ENCODE results near the gene P3H2. TPM values are rescaled to one million over a fixed set of nuclear protein-coding genes. Genes with fewer than 3 reads are reported as not detected.

The P3H2 gene
- total and polyA plus RNA-seq, 2 donors = 9.8 to 12.7 TPM

GRCh38 chr3:190024912-190025311 lies 95.8 kb downstream of the P3H2 start:
- Histone ChIP-seq H3K27ac (ENCODE audit: low read depth) (no peak overlapping the region), H3K36me3 (ENCODE audit: insufficient read depth) (no peaks in the 10 kb centered on the region), H3K4me1 (ENCODE audit: insufficient read depth) (no peaks in the 10 kb centered on the region), H3K4me3 (ENCODE audit: low read depth, low read length) (no peak overlapping the region)
- DNase-seq (ENCODE audit: extremely low spot score) = no peak
- 74% methylated on average over 4 of the region's 4 CpGs for WGBS

GRCh38 chr3:190019844-190020243 lies 100.9 kb downstream of the P3H2 start:
- H3K4me3 ChIP-seq (ENCODE audit: low read depth, low read length) = no peak overlapping the region
- H3K27ac ChIP-seq (ENCODE audit: low read depth) = no peak overlapping the region
- DNase-seq (ENCODE audit: extremely low spot score) = no peak
- no CpG with 5 or more reads among the region's 2 CpGs for WGBS
- no peaks in the 10 kb centered on the region for H3K36me3 ChIP-seq (ENCODE audit: insufficient read depth)
- peaks cover 2% of the 10 kb centered on the region for H3K4me1 ChIP-seq (ENCODE audit: insufficient read depth)

- Histone ChIP-seq H3K27ac (ENCODE audit: low read depth) (no peak overlapping the region), H3K36me3 (ENCODE audit: insufficient read depth) (no peaks in the 10 kb centered on the region), H3K4me3 (ENCODE audit: low read depth, low read length) (no peak overlapping the region), H3K4me1 (ENCODE audit: insufficient read depth) (peaks cover 2% of the 10 kb centered on the region)
- WGBS = 59% methylated on average over 2 of the region's 2 CpGs
- no peak for DNase-seq (ENCODE audit: extremely low spot score)
Measured at GRCh38 chr3:190019006-190019405, 101.7 kb downstream of the P3H2 start.

GRCh38 chr3:190018460-190018859 lies 102.2 kb downstream of the P3H2 start:
- Histone ChIP-seq H3K27ac (ENCODE audit: low read depth) (no peak overlapping the region), H3K36me3 (ENCODE audit: insufficient read depth) (no peaks in the 10 kb centered on the region), H3K4me1 (ENCODE audit: insufficient read depth) (peaks cover 2% of the 10 kb centered on the region), H3K4me3 (ENCODE audit: low read depth, low read length) (no peak overlapping the region)
- no peak for DNase-seq (ENCODE audit: extremely low spot score)
- WGBS = 100% methylated on average over 1 of the region's 1 CpG

- Histone ChIP-seq H3K4me1 (ENCODE audit: insufficient read depth) (peaks cover 2% of the 10 kb centered on the region), H3K4me3 (ENCODE audit: low read depth, low read length) (no peak overlapping the region), H3K27ac (ENCODE audit: low read depth) (no peak overlapping the region), H3K36me3 (ENCODE audit: insufficient read depth) (no peaks in the 10 kb centered on the region)
- WGBS = 68% methylated on average over 6 of the region's 6 CpGs
- no peak for DNase-seq (ENCODE audit: extremely low spot score)
Measured at GRCh38 chr3:190017521-190018288, 103.0 kb downstream of the P3H2 start.

- H3K27ac ChIP-seq (ENCODE audit: low read depth) = no peak overlapping the region
- no peak for DNase-seq (ENCODE audit: extremely low spot score)
- no peak overlapping the region for H3K4me3 ChIP-seq (ENCODE audit: low read depth, low read length)
- H3K36me3 ChIP-seq (ENCODE audit: insufficient read depth) = no peaks in the 10 kb centered on the region
- peaks cover 2% of the 10 kb centered on the region for H3K4me1 ChIP-seq (ENCODE audit: insufficient read depth)
Measured at GRCh38 chr3:190016966-190017365, 103.7 kb downstream of the P3H2 start.

- no peak for DNase-seq (ENCODE audit: extremely low spot score)
- no peak overlapping the region for H3K27ac ChIP-seq (ENCODE audit: low read depth)
- H3K4me3 ChIP-seq (ENCODE audit: low read depth, low read length) = no peak overlapping the region
- H3K36me3 ChIP-seq (ENCODE audit: insufficient read depth) = no peaks in the 10 kb centered on the region
- H3K4me1 ChIP-seq (ENCODE audit: insufficient read depth) = peaks cover 2% of the 10 kb centered on the region
- WGBS = 72% methylated on average over 2 of the region's 2 CpGs
Measured at GRCh38 chr3:190014940-190015339, 105.8 kb downstream of the P3H2 start.

- Histone ChIP-seq H3K27ac (ENCODE audit: low read depth) (no peak overlapping the region), H3K36me3 (ENCODE audit: insufficient read depth) (no peaks in the 10 kb centered on the region), H3K4me3 (ENCODE audit: low read depth, low read length) (no peak overlapping the region), H3K4me1 (ENCODE audit: insufficient read depth) (peaks cover 2% of the 10 kb centered on the region)
- no peak for DNase-seq (ENCODE audit: extremely low spot score)
- WGBS = 75% methylated on average over 7 of the region's 7 CpGs
Measured at GRCh38 chr3:190013943-190014924, 106.5 kb downstream of the P3H2 start.

- WGBS = 70% methylated on average over 6 of the region's 6 CpGs
- Histone ChIP-seq H3K4me3 (ENCODE audit: low read depth, low read length) (no peak overlapping the region), H3K36me3 (ENCODE audit: insufficient read depth) (no peaks in the 10 kb centered on the region), H3K27ac (ENCODE audit: low read depth) (peak overlapping the region; percentile 65), H3K4me1 (ENCODE audit: insufficient read depth) (no peaks in the 10 kb centered on the region)
- DNase-seq (ENCODE audit: extremely low spot score) = no peak
Measured at GRCh38 chr3:190012784-190013183, 107.9 kb downstream of the P3H2 start.

GRCh38 chr3:190012314-190012782 lies 108.3 kb downstream of the P3H2 start:
- H3K4me1 ChIP-seq (ENCODE audit: insufficient read depth) = no peaks in the 10 kb centered on the region
- no peak for DNase-seq (ENCODE audit: extremely low spot score)
- peak overlapping the region; percentile 65 for H3K27ac ChIP-seq (ENCODE audit: low read depth)
- WGBS = 34% methylated on average over 4 of the region's 4 CpGs
- H3K36me3 ChIP-seq (ENCODE audit: insufficient read depth) = no peaks in the 10 kb centered on the region
- H3K4me3 ChIP-seq (ENCODE audit: low read depth, low read length) = no peak overlapping the region

GRCh38 chr3:190010486-190010885 lies 110.2 kb downstream of the P3H2 start:
- no peak for DNase-seq (ENCODE audit: extremely low spot score)
- H3K36me3 ChIP-seq (ENCODE audit: insufficient read depth) = no peaks in the 10 kb centered on the region
- H3K27ac ChIP-seq (ENCODE audit: low read depth) = no peak overlapping the region
- 78% methylated on average over 2 of the region's 2 CpGs for WGBS
- H3K4me1 ChIP-seq (ENCODE audit: insufficient read depth) = no peaks in the 10 kb centered on the region
- no peak overlapping the region for H3K4me3 ChIP-seq (ENCODE audit: low read depth, low read length)

GRCh38 chr3:190009614-190010013 lies 111.1 kb downstream of the P3H2 start:
- WGBS = 86% methylated on average over 1 of the region's 1 CpG
- H3K36me3 ChIP-seq (ENCODE audit: insufficient read depth) = no peaks in the 10 kb centered on the region
- no peak overlapping the region for H3K4me3 ChIP-seq (ENCODE audit: low read depth, low read length)
- H3K4me1 ChIP-seq (ENCODE audit: insufficient read depth) = no peaks in the 10 kb centered on the region
- H3K27ac ChIP-seq (ENCODE audit: low read depth) = no peak overlapping the region
- DNase-seq (ENCODE audit: extremely low spot score) = no peak

GRCh38 chr3:190008432-190008831 lies 112.3 kb downstream of the P3H2 start:
- 31% methylated on average over 2 of the region's 2 CpGs for WGBS
- no peaks in the 10 kb centered on the region for H3K4me1 ChIP-seq (ENCODE audit: insufficient read depth)
- no peaks in the 10 kb centered on the region for H3K36me3 ChIP-seq (ENCODE audit: insufficient read depth)
- no peak overlapping the region for H3K4me3 ChIP-seq (ENCODE audit: low read depth, low read length)
- H3K27ac ChIP-seq (ENCODE audit: low read depth) = no peak overlapping the region
- no peak for DNase-seq (ENCODE audit: extremely low spot score)

Measured in urinary bladder (tissue), 4 donors.